PC-3 (cell line): ENCODE results near the gene UBE2E2.

Experiments
- CTCF ChIP-seq: fragments of 300-600 bp; sonication (generic); conservative IDR thresholded peaks from 2 replicates; pipeline ENCODE4 v1.5.1; 2017; ENCODE audit warnings: antibody characterized with exemption, low read depth, mild to moderate bottlenecking, low read length
- EZH2 ChIP-seq: fragments of 300-600 bp; sonication (generic); IDR thresholded peaks from one replicate; pipeline ENCODE4 v1.6.1; 2017; ENCODE audit warnings: antibody characterized with exemption, mild to moderate bottlenecking, low read length; ENCODE audit not compliant: unreplicated experiment
- EZH2phosphoT487 ChIP-seq: fragments of 300-600 bp; sonication (generic); IDR thresholded peaks from 2 replicates; pipeline ENCODE4 v1.6.1; 2018; ENCODE audit warnings: mild to moderate bottlenecking, antibody characterized with exemption, low read length, borderline replicate concordance

GRCh38 chr3:23629181-23629894, 426.2 kb downstream of the UBE2E2 start:
- no peak for TF ChIP-seq EZH2phosphoT487
- no peak for TF ChIP-seq CTCF
- TF ChIP-seq EZH2: no peak
